H1 (cell line): ENCODE measurements around the gene RIMS1. TPM values are rescaled to one million over a fixed set of nuclear protein-coding genes. Genes with fewer than 3 reads are reported as not detected.

Experiments used
- CTCF ChIA-PET: fragments of 300-600 bp; sonication (Branson Sonifier 250); formaldehyde crosslinking; loops from one replicate; lab custom pipeline; 2021; ENCODE audit not compliant: partially characterized antibody; lab: Charles Lee
- POLR2A ChIA-PET: fragments of 300-600 bp; sonication (Branson Sonifier 250); formaldehyde crosslinking; loops from one replicate; lab custom pipeline; 2021; ENCODE audit warnings: inconsistent platforms; ENCODE audit not compliant: partially characterized antibody; lab: Charles Lee
- DNase-seq, 2 experiments: peaks; one replicate each; pipeline versions ENCODE4 v3.0.0 to v3.0.0-alpha.2; 2010 to 2022; ENCODE audit warnings: low spot score in 2 of 2, low read depth in 1 of 2, mixed read lengths in 1 of 2
- FAIRE-seq: peaks from 2 replicates; lab custom pipeline; 2011; peaks lifted over from hg19 to GRCh38; lab: Jason Lieb, UNC
- H2AFZ ChIP-seq: 2 replicates; pipeline ENCODE4 v1.8.1; 2012; ENCODE audit warnings: low read length, inconsistent platforms
- H2AK5ac ChIP-seq: 2 replicates; pipeline ENCODE4 v1.6.1; 2013; ENCODE audit warnings: low read depth, low read length
- H2BK120ac ChIP-seq: replicated peaks from 2 replicates; pipeline ENCODE3; 2013; ENCODE audit warnings: low read depth, low read length, inconsistent platforms
- H2BK12ac ChIP-seq: 2 replicates; pipeline ENCODE4 v1.6.1; 2013; ENCODE audit warnings: low read depth, low read length
- H2BK15ac ChIP-seq: 2 replicates; pipeline ENCODE4 v1.6.1; 2013; ENCODE audit warnings: low read length
- H2BK20ac ChIP-seq: 2 replicates; pipeline ENCODE4 v1.6.1; 2013; ENCODE audit warnings: low read length
- H2BK5ac ChIP-seq: 2 replicates; pipeline ENCODE4 v1.6.1; 2013; ENCODE audit warnings: low read depth, low read length
- H3K14ac ChIP-seq: 2 replicates; pipeline ENCODE4 v1.6.1; 2013; ENCODE audit warnings: inconsistent platforms; ENCODE audit not compliant: insufficient read length
- H3K18ac ChIP-seq: 2 replicates; pipeline ENCODE4 v1.6.1; 2013; ENCODE audit warnings: low read length; ENCODE audit errors: extremely low read depth
- H3K23ac ChIP-seq: 2 replicates; pipeline ENCODE4 v1.6.1; 2013; ENCODE audit warnings: inconsistent platforms; ENCODE audit not compliant: insufficient read length
- H3K23me2 ChIP-seq: 2 replicates; pipeline ENCODE4 v1.6.1; 2013; ENCODE audit warnings: low read depth, low read length
- H3K27ac ChIP-seq: 2 replicates; pipeline ENCODE4 v1.6.1; 2011; ENCODE audit warnings: low read depth, low read length, inconsistent platforms
- H3K27me3 ChIP-seq, 4 experiments: replicated peaks in 1 of 4; 1 replicate in 1 of 4; 2 replicates in 3 of 4; pipeline versions ENCODE4 v1.6.1 to v1.8.1; 2011 to 2013; ENCODE audit warnings: low read length in 3 of 4, mild to moderate bottlenecking in 3 of 4, inconsistent platforms in 2 of 4, mixed read lengths in 2 of 4, moderate library complexity in 1 of 4; ENCODE audit not compliant: control insufficient read depth in 3 of 4, insufficient read depth in 3 of 4; ENCODE audit errors: extremely low read depth in 1 of 4
- H3K36me3 ChIP-seq, 4 experiments: 2 replicates each; pipeline versions ENCODE4 v1.6.1 to v1.8.1; 2011 to 2013; ENCODE audit warnings: mild to moderate bottlenecking in 4 of 4, low read length in 3 of 4, moderate library complexity in 2 of 4, control low read depth in 1 of 4, inconsistent platforms in 1 of 4; ENCODE audit not compliant: insufficient read depth in 4 of 4, control insufficient read depth in 2 of 4
- H3K4ac ChIP-seq: replicated peaks from 2 replicates; pipeline ENCODE3; 2013; ENCODE audit warnings: low read length, low read depth, mixed read lengths, inconsistent platforms; ENCODE audit not compliant: insufficient read length
- H3K4me1 ChIP-seq, 4 experiments: replicated peaks in 1 of 4; 1 replicate in 1 of 4; 2 replicates in 3 of 4; pipeline versions ENCODE4 v1.6.1 to v1.8.1; 2011 to 2013; ENCODE audit warnings: low read length in 3 of 4, inconsistent platforms in 2 of 4, mixed read lengths in 1 of 4; ENCODE audit not compliant: insufficient read depth in 4 of 4, control insufficient read depth in 3 of 4
- H3K4me2 ChIP-seq, 2 experiments: 2 replicates each; pipeline versions ENCODE4 v1.6.1 to v1.8.1; 2011 to 2013; ENCODE audit warnings: low read depth in 2 of 2, low read length in 2 of 2, control low read depth in 1 of 2, inconsistent platforms in 1 of 2, mild to moderate bottlenecking in 1 of 2; ENCODE audit not compliant: insufficient read depth in 1 of 2
- H3K4me3 ChIP-seq, 4 experiments: fragments of 200-600, 300-600 bp in 1 of 4; sonication (generic), shearing (Covaris generic), sonication (Bioruptor Twin) in 1 of 4; 2 replicates each; pipeline versions ENCODE4 v1.5.1 to v1.8.1; 2011 to 2016; ENCODE audit warnings: low read length in 4 of 4, low read depth in 3 of 4, control low read depth in 2 of 4, inconsistent platforms in 2 of 4, mild to moderate bottlenecking in 2 of 4, mixed read lengths in 1 of 4, moderate library complexity in 1 of 4; ENCODE audit not compliant: insufficient read depth in 2 of 4; ENCODE audit errors: extremely low read depth in 1 of 4
- H3K56ac ChIP-seq: replicated peaks from 2 replicates; pipeline ENCODE3; 2013; ENCODE audit warnings: low read depth, mild to moderate bottlenecking, mixed read lengths, low read length, inconsistent platforms; ENCODE audit not compliant: insufficient read length
- H3K79me1 ChIP-seq: 2 replicates; pipeline ENCODE4 v1.6.1; 2013; ENCODE audit warnings: low read depth, low read length, control low read depth
- H3K79me2 ChIP-seq, 2 experiments: 2 replicates each; pipeline versions ENCODE4 v1.6.1 to v1.8.1; 2012 to 2013; ENCODE audit warnings: low read length in 2 of 2, mild to moderate bottlenecking in 2 of 2, inconsistent platforms in 1 of 2; ENCODE audit not compliant: insufficient read depth in 2 of 2, control insufficient read depth in 1 of 2
- H3K9ac ChIP-seq, 4 experiments: replicated peaks in 1 of 4; 1 replicate in 1 of 4; 2 replicates in 3 of 4; pipeline versions ENCODE4 v1.6.1 to v1.8.1; 2011 to 2013; ENCODE audit warnings: low read depth in 3 of 4, low read length in 3 of 4, control low read depth in 2 of 4, mild to moderate bottlenecking in 2 of 4, moderate library complexity in 2 of 4, inconsistent platforms in 1 of 4; ENCODE audit errors: extremely low read depth in 1 of 4
- H3K9me3 ChIP-seq, 2 experiments: 2 replicates each; pipeline versions ENCODE4 v1.6.1 to v1.8.1; 2012 to 2013; ENCODE audit warnings: mild to moderate bottlenecking in 2 of 2, moderate library complexity in 2 of 2, control low read depth in 1 of 2, inconsistent platforms in 1 of 2, low read depth in 1 of 2, low read length in 1 of 2, mixed read lengths in 1 of 2; ENCODE audit not compliant: insufficient read depth in 2 of 2
- H4K20me1 ChIP-seq, 2 experiments: replicated peaks in 1 of 2; 2 replicates each; pipeline versions ENCODE3 to v1.8.1; 2011 to 2013; ENCODE audit warnings: inconsistent platforms in 2 of 2, low read length in 2 of 2, mild to moderate bottlenecking in 1 of 2; ENCODE audit not compliant: insufficient read depth in 2 of 2, control insufficient read depth in 1 of 2
- H4K5ac ChIP-seq: 2 replicates; pipeline ENCODE4 v1.6.1; 2013; ENCODE audit warnings: low read length, low read depth, mixed read lengths, inconsistent platforms; ENCODE audit not compliant: insufficient read length
- H4K8ac ChIP-seq: 2 replicates; pipeline ENCODE4 v1.8.0; 2013; ENCODE audit warnings: mild to moderate bottlenecking, moderate library complexity, low read length, inconsistent platforms; ENCODE audit not compliant: insufficient read depth; ENCODE audit errors: extremely low read depth
- H4K91ac ChIP-seq: replicated peaks from 2 replicates; pipeline ENCODE3; 2013; ENCODE audit warnings: low read length, mixed read lengths, inconsistent platforms; ENCODE audit not compliant: insufficient read length
- CTCF ChIP-seq, 3 experiments: IDR thresholded peaks; 1 replicate in 2 of 3; 2 replicates in 1 of 3; pipeline versions ENCODE4 v1.5.1 to v1.6.1; 2011; ENCODE audit warnings: low read length in 3 of 3, mild to moderate bottlenecking in 3 of 3, inconsistent platforms in 2 of 3, low read depth in 1 of 3, moderate library complexity in 1 of 3; ENCODE audit not compliant: insufficient read depth in 1 of 3; ENCODE audit errors: control extremely low read depth in 1 of 3
- WGBS, 2 experiments: shearing (Covaris generic) in 1 of 2; methylation state at CpG; one replicate each; pipeline versions ENCODE4 v1.1.6 to v1.1.7; 2013 to 2015; ENCODE audit warnings: low lambda C conversion rate in 2 of 2, mixed read lengths in 2 of 2, inconsistent platforms in 1 of 2, low coverage in 1 of 2, missing lambda C conversion rate in 1 of 2; ENCODE audit not compliant: insufficient replicate concordance in 2 of 2, insufficient coverage in 1 of 2, insufficient read length in 1 of 2; ENCODE audit errors: extremely low coverage in 1 of 2, missing lambda C conversion rate in 1 of 2; 5-methylcytosine and 5-hydroxymethylcytosine counted together
- polyA plus RNA-seq, 7 experiments: library from polyadenylated mRNA; depleted of rRNA in 3 of 7; stranded (reverse) in 5 of 7; unstranded in 2 of 7; fragments of >200 nt in 5 of 7; fragments of 200-250 nt in 2 of 7; gene quantifications; 1 replicate in 5 of 7; 2 replicates in 1 of 7; 4 replicates in 1 of 7; pipeline versions ENCODE4 v1.2.1 to v1.2.3, GENCODE V29; 2011 to 2013; ENCODE audit warnings: missing spikeins in 2 of 7, mixed read lengths in 2 of 7
- total RNA-seq: library from RNA; stranded (reverse); fragmentation: NEBNext Ultra II Directional; extraction: Animal tissue kit (Norgen Biotek cat#: 25700); gene quantifications from 2 replicates; pipeline ENCODE4 v1.2.1, GENCODE V29; 2021

Gene RIMS1
- total and polyA plus RNA-seq, 2 of the 8 experiments (the other 6 are each of a cell fraction or from before 2014, with no cell fraction given), result 0.63 to 2.3 TPM

DNA sequence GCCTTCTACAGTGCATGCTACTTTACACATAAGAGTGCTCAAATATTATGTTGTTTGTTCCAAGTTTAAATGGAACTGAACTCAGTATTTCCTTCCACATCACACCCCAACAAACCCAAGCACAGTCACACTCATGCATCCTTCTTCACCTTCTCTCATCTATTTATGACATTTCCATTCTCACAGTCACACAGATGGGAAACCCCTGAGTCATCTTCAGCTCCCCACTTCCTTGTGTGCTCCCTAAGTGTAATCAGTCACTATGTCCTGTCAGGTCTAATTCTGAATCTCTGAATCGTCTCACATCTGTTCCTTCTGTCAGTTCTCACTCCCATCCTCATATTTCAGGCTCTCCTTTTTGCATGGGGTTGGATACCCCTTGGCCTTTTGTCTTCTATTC, 96.0 kb downstream of the RIMS1 start:
- no peak overlapping the region for H4K5ac ChIP-seq
- H4K8ac ChIP-seq, result no peak overlapping the region
- no peak overlapping the region for H3K4me2 ChIP-seq
- no peak overlapping the region for H2BK120ac ChIP-seq
- no peak overlapping the region for H2BK5ac ChIP-seq
- H4K91ac ChIP-seq, result no peak overlapping the region
- FAIRE-seq, result no peak
- ChIA-PET CTCF (no interaction called here), POLR2A (no interaction called here)
- no peak overlapping the region for H3K14ac ChIP-seq
- H3K23me2 ChIP-seq, result no peaks in the 10 kb centered on the region; the same call in 1 of the 2 replicates
- no peak overlapping the region for H2AFZ ChIP-seq
- H3K4ac ChIP-seq, result no peak overlapping the region
- H3K79me1 ChIP-seq, result no peaks in the 10 kb centered on the region
- H3K4me3 ChIP-seq, result no peak overlapping the region
- no peaks in the 10 kb centered on the region for H4K20me1 ChIP-seq
- no peaks in the 10 kb centered on the region for H3K9me3 ChIP-seq
- WGBS, 2 experiments, result 100% methylated on average over 1 of the region's 1 CpG; no CpG with 5 or more reads in 1 of the 2 experiments
- no peak overlapping the region for H3K9ac ChIP-seq
- no peak overlapping the region for H2AK5ac ChIP-seq
- no peak overlapping the region for H3K18ac ChIP-seq
- no peak overlapping the region for H2BK15ac ChIP-seq
- H3K36me3 ChIP-seq, result no peaks in the 10 kb centered on the region
- H3K79me2 ChIP-seq, result no peaks in the 10 kb centered on the region
- H2BK20ac ChIP-seq, result no peak overlapping the region
- no peak overlapping the region for H2BK12ac ChIP-seq
- H3K27ac ChIP-seq, result no peak overlapping the region
- H3K27me3 ChIP-seq, result no peaks in the 10 kb centered on the region
- no peak overlapping the region for H3K23ac ChIP-seq
- H3K4me1 ChIP-seq, result no peaks in the 10 kb centered on the region
- H3K56ac ChIP-seq, result no peak overlapping the region
- no peak for DNase-seq
- no peak for TF ChIP-seq CTCF (IDR thresholded peaks at IDR 0.05; ENCODE audit: control extremely low read depth in 1 of 3, insufficient read depth in 1 of 3, low read depth in 1 of 3, low read length in 3 of 3)
